Activated CD8-positive, alpha-beta memory T cell treated with anti-CD3 and anti-CD28 coated beads, Interleukin-2, amount 10 ng/mL, durations not matched to agents 7 days and 5 days (primary cell): ENCODE measurements around the gene CREBRF. TPM values are rescaled to one million over a fixed set of nuclear protein-coding genes. Genes with fewer than 3 reads are reported as not detected.
"Not testable (repeated sequence)": the region's sequence is repeated elsewhere in the genome, so short reads cannot be mapped to it uniquely, and the experiment has no call there.

Experiments
- ATAC-seq: fragments of 150-1000 bp; cut with Tn5 transposase; one replicate; pipeline ENCODE4 v1.10.0; 2021; ENCODE audit warnings: moderate library complexity
- CTCF ChIA-PET: fragments of 350-600 bp; sonication (Branson Sonifier 250); formaldehyde crosslinking; loops from one replicate; lab custom pipeline; 2021; ENCODE audit warnings: antibody characterized with exemption; lab: Charles Lee
- DNase-seq: peaks from one replicate; pipeline ENCODE4 v3.0.0-alpha.2; 2020
- H3K27ac Mint-ChIP-seq: one replicate; pipeline ENCODE4 v1.8.0; 2021; ENCODE audit warnings: mild to moderate bottlenecking, mixed read lengths
- H3K27me3 Mint-ChIP-seq: one replicate; pipeline ENCODE4 v1.8.0; 2021; ENCODE audit warnings: mixed read lengths
- H3K36me3 Mint-ChIP-seq: one replicate; pipeline ENCODE4 v1.8.0; 2021; ENCODE audit warnings: mild to moderate bottlenecking, mixed read lengths
- H3K4me1 Mint-ChIP-seq: one replicate; pipeline ENCODE4 v1.8.0; 2021; ENCODE audit warnings: mixed read lengths
- H3K4me3 Mint-ChIP-seq: one replicate; pipeline ENCODE4 v1.8.0; 2021; ENCODE audit warnings: mild to moderate bottlenecking, moderate library complexity, mixed read lengths
- H3K9me3 Mint-ChIP-seq: one replicate; pipeline ENCODE4 v1.8.0; 2022; ENCODE audit warnings: low read depth, mixed read lengths
- total RNA-seq, 2 experiments: library from RNA; stranded (reverse); gene quantifications; one replicate each; pipeline ENCODE4 v1.2.3, GENCODE V29; 2021

Gene CREBRF
- total RNA-seq, 2 experiments from 2014 or later = 11.2 to 14.7 TPM

GRCh38 chr5:173020643-173021042, 35.5 kb upstream of the CREBRF start:
- ATAC-seq (no peak), DNase-seq (no peak)
- Mint-ChIP-seq H3K36me3 (peaks cover 48% of the 10 kb centered on the region), H3K27me3 (no peaks in the 10 kb centered on the region), H3K4me3 (no peak overlapping the region), H3K9me3 (peaks cover 2% of the 10 kb centered on the region), H3K4me1 (peaks cover 19% of the 10 kb centered on the region), H3K27ac (no peak overlapping the region)
- CTCF ChIA-PET = no interaction called here

- H3K27ac Mint-ChIP-seq = no peak overlapping the region
- H3K36me3 Mint-ChIP-seq = peaks cover 33% of the 10 kb centered on the region
- H3K9me3 Mint-ChIP-seq = peaks cover 2% of the 10 kb centered on the region
- DNase-seq = no peak
- CTCF ChIA-PET = no interaction called here
- H3K4me1 Mint-ChIP-seq = peaks cover 9% of the 10 kb centered on the region
- H3K27me3 Mint-ChIP-seq = no peaks in the 10 kb centered on the region
- ATAC-seq = no peak
- H3K4me3 Mint-ChIP-seq = no peak overlapping the region
Observed at GRCh38 chr5:173025651-173026050, 30.5 kb upstream of the CREBRF start.

DNA sequence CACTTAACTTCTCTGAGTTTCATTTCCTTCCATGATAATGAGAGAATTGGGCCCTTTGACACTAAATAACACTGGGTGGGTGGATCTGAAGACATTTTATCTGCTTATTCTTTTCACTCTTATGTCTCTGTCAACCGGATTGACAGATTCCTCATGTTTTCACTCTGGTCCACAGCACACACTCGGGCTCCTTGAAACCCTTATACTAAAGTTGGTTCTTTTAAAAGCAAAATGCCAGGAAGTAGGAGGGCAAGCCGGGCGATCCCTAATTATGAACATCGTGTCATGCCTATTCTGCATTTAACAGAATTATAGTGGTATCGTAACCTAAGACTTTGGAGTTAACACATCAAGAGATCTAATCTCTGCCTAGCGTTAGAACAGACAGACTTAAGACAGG, 28.2 kb upstream of the CREBRF start:
- ATAC-seq (no peak), DNase-seq (no peak)
- CTCF ChIA-PET = no interaction called here
- no peak overlapping the region for H3K4me3 Mint-ChIP-seq
- H3K4me1 Mint-ChIP-seq = peaks cover 9% of the 10 kb centered on the region
- H3K27ac Mint-ChIP-seq = no peak overlapping the region
- H3K36me3 Mint-ChIP-seq = peaks cover 19% of the 10 kb centered on the region
- no peaks in the 10 kb centered on the region for H3K27me3 Mint-ChIP-seq
- H3K9me3 Mint-ChIP-seq = peaks cover 2% of the 10 kb centered on the region

DNA sequence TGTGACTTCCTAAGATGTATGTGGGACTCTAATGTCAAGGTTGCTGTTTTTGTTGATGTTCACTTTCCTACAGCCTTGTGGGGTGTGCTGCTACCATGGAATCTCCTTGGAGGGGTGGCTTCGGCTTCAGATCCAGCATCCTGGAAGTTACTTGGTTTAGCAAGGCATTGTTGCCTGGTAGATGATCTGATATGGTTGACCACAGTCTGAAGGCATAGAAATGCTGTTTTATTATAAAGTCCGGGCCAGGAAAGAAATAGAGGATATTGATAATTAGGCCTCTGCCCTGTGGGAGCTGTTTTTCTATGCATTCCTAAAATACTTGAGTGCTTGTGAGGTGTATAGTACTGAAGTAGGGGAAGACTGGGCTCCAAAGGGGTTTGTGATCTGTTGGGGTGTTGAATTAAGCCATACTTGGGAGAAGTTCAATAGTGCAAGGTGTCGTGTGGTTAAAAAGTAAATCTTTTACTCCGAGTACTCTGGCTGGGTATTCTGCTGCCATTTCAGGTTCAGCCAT, 27.3 kb upstream of the CREBRF start:
- peaks cover 16% of the 10 kb centered on the region for H3K4me1 Mint-ChIP-seq
- peaks cover 11% of the 10 kb centered on the region for H3K36me3 Mint-ChIP-seq
- peaks cover 2% of the 10 kb centered on the region for H3K9me3 Mint-ChIP-seq
- no peak for ATAC-seq
- CTCF ChIA-PET = interaction anchor here (1.2 kb wide), 1 partner anchor 29 kb away, joined by 3 read pairs; no protein-coding TSS in a partner anchor
- no peak overlapping the region for H3K27ac Mint-ChIP-seq
- H3K27me3 Mint-ChIP-seq = no peaks in the 10 kb centered on the region
- DNase-seq = no peak
- no peak overlapping the region for H3K4me3 Mint-ChIP-seq

DNA sequence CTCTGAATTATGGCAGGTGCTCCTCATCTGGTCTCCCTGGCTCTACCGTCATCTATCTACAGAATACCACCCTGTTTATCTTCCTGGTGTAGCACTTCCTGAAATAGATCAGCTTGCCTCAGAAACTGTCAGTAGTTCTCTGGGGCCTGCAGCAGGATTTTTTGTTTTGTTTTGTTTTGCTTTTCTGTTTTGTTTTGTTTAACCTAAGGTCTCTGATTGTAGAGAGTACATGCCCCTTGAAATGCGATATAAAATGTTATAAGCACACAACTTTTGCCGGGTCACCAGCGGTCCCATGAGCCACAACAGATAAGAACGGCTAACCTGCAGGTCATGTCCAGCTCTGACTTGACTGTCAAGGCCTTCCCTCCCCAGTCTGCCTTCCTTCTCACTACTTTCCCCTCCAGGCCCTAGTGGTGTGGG, 26.6 kb upstream of the CREBRF start:
- H3K9me3 Mint-ChIP-seq = peaks cover under 1% of the 10 kb centered on the region
- ATAC-seq (no peak), DNase-seq (no peak)
- no peak overlapping the region for H3K27ac Mint-ChIP-seq
- peaks cover 21% of the 10 kb centered on the region for H3K4me1 Mint-ChIP-seq
- H3K27me3 Mint-ChIP-seq = no peaks in the 10 kb centered on the region
- H3K36me3 Mint-ChIP-seq = peaks cover 12% of the 10 kb centered on the region
- H3K4me3 Mint-ChIP-seq = no peak overlapping the region
- CTCF ChIA-PET = interaction anchor here (0.8 to 1.2 kb wide), 2 partner anchors 28 to 144 kb away, joined by 3 read pairs; no protein-coding TSS in a partner anchor

DNA sequence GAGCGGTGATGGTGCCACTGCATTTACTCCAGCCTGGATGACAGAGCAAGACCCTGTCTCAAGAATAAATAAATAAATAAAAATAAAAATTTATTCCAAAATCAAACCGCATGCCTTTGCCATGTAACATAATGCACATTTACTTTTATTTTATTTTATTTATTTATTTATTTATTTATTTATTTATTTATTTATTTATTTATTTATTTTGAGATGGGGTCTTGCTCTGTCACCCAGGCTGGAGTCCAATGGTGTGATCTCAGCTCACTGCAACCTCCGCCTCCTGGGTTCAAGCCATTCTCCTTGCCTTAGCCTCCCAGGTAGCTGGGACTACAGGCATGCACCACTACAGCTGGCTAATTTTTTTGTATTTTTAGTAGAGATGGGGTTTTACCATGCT, 24.1 kb upstream of the CREBRF start:
- H3K27me3 Mint-ChIP-seq, H3K27ac Mint-ChIP-seq, CTCF ChIA-PET, ATAC-seq, H3K9me3 Mint-ChIP-seq, H3K4me3 Mint-ChIP-seq, DNase-seq: not testable (repeated sequence)
- Mint-ChIP-seq H3K36me3 (peaks cover 21% of the 10 kb centered on the region), H3K4me1 (peaks cover 41% of the 10 kb centered on the region)

DNA sequence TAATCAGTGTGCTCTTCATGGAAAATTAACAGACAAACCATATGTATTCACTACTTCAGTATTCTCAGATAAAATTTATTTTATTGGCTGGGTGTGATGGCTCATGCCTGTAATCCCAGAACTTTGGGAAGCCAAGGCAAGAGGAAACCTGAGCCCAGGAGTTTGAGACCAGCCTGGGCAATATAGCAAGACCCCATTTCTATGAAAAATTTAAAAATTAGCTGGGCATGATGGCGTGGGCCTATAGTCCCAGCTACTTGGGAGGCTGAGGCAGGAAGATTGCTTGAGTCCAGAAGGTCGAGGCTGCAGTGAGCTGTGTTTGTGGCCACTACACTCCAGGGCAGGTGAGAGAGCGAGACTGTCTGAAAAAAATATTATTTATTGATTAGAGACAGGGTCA, 23.4 kb upstream of the CREBRF start:
- Mint-ChIP-seq H3K27ac (no peak overlapping the region), H3K27me3 (no peaks in the 10 kb centered on the region), H3K36me3 (peaks cover 24% of the 10 kb centered on the region), H3K4me1 (peaks cover 41% of the 10 kb centered on the region), H3K9me3 (no peaks in the 10 kb centered on the region), H3K4me3 (no peak overlapping the region)
- no peak for DNase-seq
- CTCF ChIA-PET = interaction anchor here (0.8 kb wide), 1 partner anchor 49 kb away, joined by 3 read pairs; the partner anchor contains the start of gene ATP6V0E1
- no peak for ATAC-seq

GRCh38 chr5:173033923-173034322, 22.2 kb upstream of the CREBRF start:
- Mint-ChIP-seq H3K36me3 (peaks cover 24% of the 10 kb centered on the region), H3K4me1 (peaks cover 39% of the 10 kb centered on the region), H3K4me3 (no peak overlapping the region), H3K9me3 (no peaks in the 10 kb centered on the region), H3K27me3 (no peaks in the 10 kb centered on the region), H3K27ac (peak overlapping the region; percentile 52)
- CTCF ChIA-PET = interaction anchor here (2.3 kb wide), 1 partner anchor 50 kb away, joined by 14 read pairs; the partner anchor contains the start of gene ATP6V0E1
- DNase-seq (no peak), ATAC-seq (no peak)

DNA sequence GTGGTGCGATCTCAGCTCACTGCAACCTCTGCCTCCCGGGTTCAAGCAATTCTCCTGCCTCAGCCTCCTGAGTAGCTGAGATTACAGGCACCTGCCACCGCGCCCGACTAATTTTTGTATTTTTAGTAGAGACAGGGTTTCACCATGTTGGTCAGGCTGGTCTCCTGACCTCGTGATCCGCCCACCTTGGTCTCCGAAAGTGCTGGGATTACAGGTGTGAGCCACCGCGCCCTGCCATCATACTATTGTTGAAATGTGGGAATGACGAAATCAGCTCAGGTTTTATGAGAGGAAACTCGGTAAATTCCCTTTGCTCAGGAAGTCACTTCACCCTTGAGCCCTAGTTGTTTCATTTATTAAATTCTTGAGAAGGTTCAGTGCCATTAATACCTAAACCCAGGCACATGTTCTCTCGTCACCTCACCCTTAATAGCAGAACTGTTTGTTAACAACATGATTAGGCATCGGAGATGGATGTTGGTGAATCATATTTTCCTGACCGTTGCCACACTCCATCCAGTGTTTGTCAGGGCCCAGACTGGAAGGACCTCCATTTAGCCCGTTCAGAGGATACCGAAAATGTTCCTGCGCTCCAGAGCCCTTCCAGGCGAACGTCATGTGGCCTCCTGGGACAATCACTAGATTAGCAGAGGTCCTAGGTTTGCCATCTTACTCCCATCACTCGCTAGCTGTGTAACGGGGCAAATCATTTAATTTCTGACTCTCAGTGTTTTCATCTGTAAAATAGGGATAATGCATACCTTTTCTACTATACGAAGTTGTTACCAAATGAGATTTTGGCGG, 20.0 kb upstream of the CREBRF start:
- no peaks in the 10 kb centered on the region for H3K9me3 Mint-ChIP-seq
- H3K36me3 Mint-ChIP-seq = peaks cover 26% of the 10 kb centered on the region
- no peak for ATAC-seq
- no peak for DNase-seq
- CTCF ChIA-PET = interaction anchor here (1.0 to 2.3 kb wide), 4 partner anchors 22 to 295 kb away, joined by 4 to 14 read pairs (median 8); partner anchors contain the start of gene ATP6V0E1
- no peaks in the 10 kb centered on the region for H3K27me3 Mint-ChIP-seq
- H3K27ac Mint-ChIP-seq = peak overlapping the region; percentile 88
- H3K4me1 Mint-ChIP-seq = peaks cover 44% of the 10 kb centered on the region
- H3K4me3 Mint-ChIP-seq = peak overlapping the region; percentile 63

DNA sequence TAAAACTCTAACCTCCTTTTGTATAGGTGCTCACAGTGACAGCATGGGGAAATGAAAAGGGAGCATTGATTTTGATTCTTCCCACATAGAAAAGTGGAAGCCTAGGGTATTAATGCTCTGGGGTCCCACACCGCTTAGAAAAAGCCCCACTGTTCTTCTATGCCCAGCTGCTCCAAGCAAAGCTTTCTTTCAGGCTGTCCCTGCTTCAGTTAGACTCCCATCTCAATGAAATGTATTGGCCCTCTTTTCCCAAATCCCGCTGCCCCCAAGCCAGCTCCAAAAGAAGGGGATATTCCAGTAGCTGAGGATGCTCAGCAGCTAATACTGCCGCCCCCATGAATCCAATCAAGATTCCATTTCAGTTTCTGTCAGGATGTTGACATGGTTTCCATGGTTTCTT, 17.0 kb upstream of the CREBRF start:
- DNase-seq (no peak), ATAC-seq (no peak)
- Mint-ChIP-seq H3K9me3 (no peaks in the 10 kb centered on the region), H3K27ac (no peak overlapping the region), H3K4me1 (peaks cover 33% of the 10 kb centered on the region), H3K36me3 (peaks cover 21% of the 10 kb centered on the region), H3K27me3 (no peaks in the 10 kb centered on the region), H3K4me3 (no peak overlapping the region)
- CTCF ChIA-PET = interaction anchor here (0.7 to 1.5 kb wide), 3 partner anchors 16 to 89 kb away, joined by 3 to 5 read pairs (median 3); no protein-coding TSS in a partner anchor

DNA sequence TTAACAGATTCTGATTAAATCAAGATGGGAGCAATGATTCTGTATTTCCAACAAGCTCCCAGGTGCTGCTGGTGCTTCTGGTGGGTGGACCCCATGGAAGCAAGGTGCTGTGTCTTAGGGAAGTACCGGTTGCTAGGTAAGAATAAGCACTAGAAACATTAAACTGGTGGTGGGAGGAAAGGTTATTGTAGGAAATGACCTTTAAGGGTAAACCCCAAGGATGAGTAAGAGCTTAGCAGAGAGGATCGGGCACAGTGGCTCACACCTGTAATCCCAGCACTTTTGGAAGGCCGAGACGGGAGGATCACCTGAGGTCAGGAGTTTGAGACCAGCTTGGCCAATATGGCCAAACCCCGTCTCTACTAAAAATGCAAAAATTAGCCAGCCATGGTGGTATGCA, 16.2 kb upstream of the CREBRF start:
- H3K9me3 Mint-ChIP-seq = no peaks in the 10 kb centered on the region
- peaks cover 25% of the 10 kb centered on the region for H3K4me1 Mint-ChIP-seq
- no peaks in the 10 kb centered on the region for H3K27me3 Mint-ChIP-seq
- ATAC-seq = no peak
- peaks cover 13% of the 10 kb centered on the region for H3K36me3 Mint-ChIP-seq
- CTCF ChIA-PET = interaction anchor here (1.0 to 1.5 kb wide), 3 partner anchors 17 to 105 kb away, joined by 3 to 5 read pairs (median 3); no protein-coding TSS in a partner anchor
- H3K27ac Mint-ChIP-seq = no peak overlapping the region
- H3K4me3 Mint-ChIP-seq = no peak overlapping the region
- DNase-seq = no peak

DNA sequence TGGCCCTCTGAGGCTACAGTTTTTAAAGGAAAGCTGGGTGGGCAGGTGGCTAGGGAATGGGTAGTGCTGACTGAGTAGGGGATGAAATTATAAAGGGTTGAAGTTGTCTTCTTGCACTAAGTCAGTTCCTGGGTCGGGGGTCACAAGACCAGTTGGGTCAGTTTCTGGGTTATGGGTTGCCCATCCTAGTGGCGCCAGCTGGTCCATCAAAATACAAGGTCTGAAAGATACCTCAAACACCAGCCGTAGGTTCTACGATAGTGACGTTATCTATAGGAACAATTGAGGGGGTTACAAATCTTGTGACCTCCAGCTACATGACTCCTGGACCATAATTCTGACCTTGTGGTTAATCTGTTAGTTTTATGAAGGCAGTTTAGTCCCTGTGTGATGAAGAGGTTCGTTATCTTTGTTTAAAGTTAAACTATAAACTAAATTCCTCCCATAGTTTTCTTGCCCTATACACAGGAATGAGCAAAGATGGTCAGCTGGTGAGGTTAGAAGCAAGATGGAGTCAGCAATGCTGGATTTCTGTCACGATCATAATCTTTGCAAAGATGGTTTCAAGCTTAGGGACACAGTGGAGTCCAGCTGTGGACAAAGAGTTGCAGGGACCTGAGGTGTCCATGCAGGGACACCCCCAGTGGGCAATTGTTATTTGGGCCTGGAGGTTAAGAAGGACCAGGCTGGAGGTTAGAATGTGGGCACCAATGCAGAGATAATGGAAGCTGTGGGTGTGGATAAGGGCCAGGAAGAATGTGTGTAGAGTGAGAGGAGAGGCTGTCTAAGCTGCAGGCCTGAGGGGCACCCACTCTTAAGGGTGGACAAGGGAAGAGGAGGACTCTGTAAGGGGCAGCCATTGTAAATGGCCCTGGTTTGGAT, 14.0 kb upstream of the CREBRF start:
- no peak for DNase-seq
- H3K4me1 Mint-ChIP-seq = peaks cover 7% of the 10 kb centered on the region

GRCh38 chr5:173042763-173043107, 13.4 kb upstream of the CREBRF start:
- Mint-ChIP-seq H3K9me3 (no peaks in the 10 kb centered on the region), H3K4me1 (peaks cover 5% of the 10 kb centered on the region), H3K27ac (no peak overlapping the region), H3K36me3 (peaks cover 3% of the 10 kb centered on the region), H3K27me3 (no peaks in the 10 kb centered on the region), H3K4me3 (no peak overlapping the region)
- no peak for ATAC-seq
- no peak for DNase-seq
- CTCF ChIA-PET = interaction anchor here (0.9 to 1.1 kb wide), 2 partner anchors 74 to 84 kb away, joined by 3 read pairs; partner anchors contain the start of gene RPL26L1

More for the DNA sequence above, 14.0 kb upstream of the CREBRF start:
- Mint-ChIP-seq H3K27ac (no peak overlapping the region), H3K36me3 (peaks cover 5% of the 10 kb centered on the region), H3K9me3 (no peaks in the 10 kb centered on the region), H3K4me3 (no peak overlapping the region), H3K27me3 (no peaks in the 10 kb centered on the region)
- CTCF ChIA-PET = interaction anchor here (0.9 kb wide), 1 partner anchor 83 kb away, joined by 3 read pairs; the partner anchor contains the start of gene RPL26L1
- ATAC-seq = no peak
